GM12878 (cell line): ENCODE measurements around the gene MARS1. TPM values are rescaled to one million over a fixed set of nuclear protein-coding genes. Genes with fewer than 3 reads are reported as not detected.
A peak's percentile ranks its signal among the peaks of the same experiment; 100 is the strongest.

Source experiments
- ATAC-seq: fragments of 200-7000 bp; cut with Tn5 transposase; 3 replicates; pipeline ENCODE4 v1.9.1; 2020; ENCODE audit warnings: mild to moderate bottlenecking, moderate library complexity
- BruUV-seq: library from RNA; stranded (reverse); fragments of 400-500 nt; replicated peaks from 2 replicates; lab custom pipeline; 2021; lab: Mats Ljungman, UMichigan
- CTCF ChIA-PET: fragments of 300-600 bp; sonication (Branson Sonifier 250); formaldehyde crosslinking; extraction: SDS; loops from one replicate; lab custom pipeline; 2021; ENCODE audit warnings: inconsistent platforms; lab: Yijun Ruan, JAX
- POLR2A ChIA-PET: fragments of 350-600 bp; formaldehyde crosslinking; extraction: SDS; loops from one replicate; lab custom pipeline; 2021; ENCODE audit warnings: inconsistent platforms; lab: Charles Lee
- RAD21 ChIA-PET: fragments of 300-600 bp; sonication (Branson Sonifier 250); formaldehyde crosslinking; loops from one replicate; lab custom pipeline; 2023; ENCODE audit warnings: antibody characterized with exemption; ENCODE audit not compliant: unreplicated experiment; lab: Charles Lee
- SMC1A ChIA-PET: fragments of 300-600 bp; sonication (Branson Sonifier 250); formaldehyde crosslinking; loops from one replicate; lab custom pipeline; 2023; ENCODE audit not compliant: unreplicated experiment, uncharacterized antibody; lab: Charles Lee
- DNase-seq: peaks from one replicate; pipeline ENCODE4 v3.0.0-alpha.2; 2011; ENCODE audit warnings: low read depth, low spot score
- FAIRE-seq: peaks from 3 replicates; lab custom pipeline; 2011; peaks lifted over from hg19 to GRCh38; lab: Jason Lieb, UNC
- H2AFZ ChIP-seq: 2 replicates; pipeline ENCODE4 v1.6.0; 2011; ENCODE audit warnings: low read depth, low read length, control low read depth; ENCODE audit not compliant: control insufficient read depth
- H3K27ac ChIP-seq: 2 replicates; pipeline ENCODE4 v1.5.1; 2011; ENCODE audit warnings: control low read depth; ENCODE audit not compliant: control insufficient read depth, insufficient read depth
- H3K27me3 ChIP-seq, 2 experiments: replicated peaks in 1 of 2; 2 replicates each; pipeline versions ENCODE4 v1.6.0 to v1.6.1; 2011; ENCODE audit warnings: low read length in 1 of 2; ENCODE audit not compliant: control insufficient read depth in 2 of 2, insufficient read depth in 2 of 2
- H3K36me3 ChIP-seq, 2 experiments: 2 replicates each; pipeline ENCODE4 v1.5.1; 2011; ENCODE audit warnings: low read length in 1 of 2; ENCODE audit not compliant: control insufficient read depth in 2 of 2, insufficient read depth in 2 of 2
- H3K4me1 ChIP-seq: 2 replicates; pipeline ENCODE4 v1.6.1; 2011; ENCODE audit warnings: mild to moderate bottlenecking, low read length, moderate library complexity, mixed read lengths; ENCODE audit not compliant: control insufficient read depth, insufficient read depth
- H3K4me2 ChIP-seq: 2 replicates; pipeline ENCODE4 v1.6.0; 2011; ENCODE audit warnings: control low read depth; ENCODE audit not compliant: control insufficient read depth, insufficient read depth
- H3K4me3 ChIP-seq: fragments of 200-600 bp; sonication (generic); 2 replicates; pipeline ENCODE4 v1.5.1; 2016
- H3K79me2 ChIP-seq: 2 replicates; pipeline ENCODE4 v1.6.0; 2011; ENCODE audit warnings: low read length; ENCODE audit not compliant: control insufficient read depth, insufficient read depth
- H3K9ac ChIP-seq: 2 replicates; pipeline ENCODE4 v1.8.0; 2011; ENCODE audit warnings: low read length, control low read depth, mixed read lengths; ENCODE audit not compliant: control insufficient read depth, insufficient read depth
- H3K9me3 ChIP-seq: replicated peaks from 3 replicates; pipeline ENCODE4 v1.5.1; 2011; ENCODE audit warnings: mild to moderate bottlenecking, low read length; ENCODE audit not compliant: control insufficient read depth, insufficient read depth
- H4K20me1 ChIP-seq: 2 replicates; pipeline ENCODE4 v1.6.0; 2011; ENCODE audit not compliant: control insufficient read depth, insufficient read depth
- BACH1 ChIP-seq: fragments of 450-650 bp; IDR thresholded peaks from 2 replicates; pipeline ENCODE4 v1.6.1; 2017; ENCODE audit warnings: mild to moderate bottlenecking, borderline replicate concordance
- CHD4 ChIP-seq: fragments of 200-600 bp; sonication (generic); IDR thresholded peaks from 2 replicates; pipeline ENCODE4 v1.6.1; 2016; ENCODE audit warnings: mild to moderate bottlenecking
- PKNOX1 ChIP-seq: fragments of 450-650 bp; IDR thresholded peaks from 2 replicates; pipeline ENCODE4 v1.6.1; 2016; ENCODE audit warnings: mild to moderate bottlenecking
- POLR2A ChIP-seq: IDR thresholded peaks from 2 replicates; pipeline ENCODE4 v1.6.1; 2011; ENCODE audit warnings: low read depth, mild to moderate bottlenecking, low read length
- PRDM15 ChIP-seq: fragments of 450-650 bp; formaldehyde crosslinking; IDR thresholded peaks from 2 replicates; pipeline ENCODE4 v1.4.0; 2020; ENCODE audit warnings: mild to moderate bottlenecking, moderate library complexity
- RB1 ChIP-seq: fragments of 450-650 bp; formaldehyde crosslinking; IDR thresholded peaks from 2 replicates; pipeline ENCODE4 v1.6.1; 2017; ENCODE audit warnings: mild to moderate bottlenecking, borderline replicate concordance
- RCOR1 ChIP-seq: conservative IDR thresholded peaks from 2 replicates; pipeline ENCODE4 v1.6.1; 2012; ENCODE audit warnings: low read depth, low read length, improper control_type of control experiment
- SIX5 ChIP-seq: IDR thresholded peaks from 2 replicates; pipeline ENCODE4 v1.6.1; 2011; ENCODE audit warnings: mild to moderate bottlenecking, low read depth, low read length, moderate library complexity; ENCODE audit not compliant: severe bottlenecking
- ZBTB4 ChIP-seq: fragments of 450-650 bp; formaldehyde crosslinking; IDR thresholded peaks from 2 replicates; pipeline ENCODE4 v1.4.0; 2022; ENCODE audit warnings: mild to moderate bottlenecking, moderate library complexity
- ZNF217 ChIP-seq: fragments of 450-650 bp; IDR thresholded peaks from 2 replicates; pipeline ENCODE4 v1.6.1; 2017; ENCODE audit warnings: antibody characterized with exemption, mild to moderate bottlenecking
- whole genome bisulfite sequencing: methylation state at CpG from one replicate; pipeline ENCODE4 v1.1.6; 2016; ENCODE audit warnings: low lambda C conversion rate; ENCODE audit not compliant: insufficient replicate concordance, insufficient coverage; ENCODE audit errors: missing lambda C conversion rate; 5-methylcytosine and 5-hydroxymethylcytosine counted together
- in situ Hi-C: fragments of 300-500 bp; cut with MboI; formaldehyde crosslinking; loops from 9 replicates; pipeline ENCODE4 v1.14.3; 2018; ENCODE audit warnings: mixed read lengths
- intact Hi-C: fragments of 100-400 bp; cut with micrococcal nuclease; formaldehyde crosslinking; loops from one replicate; pipeline ENCODE4 v1.14.2; 2022; ENCODE audit not compliant: unreplicated experiment
- polyA plus RNA-seq, 11 experiments: library from polyadenylated mRNA; depleted of rRNA in 4 of 11; unstranded in 6 of 11; stranded (reverse) in 5 of 11; fragments of >200 nt; fragmentation: Nextera tagmentation in 4 of 11; fragmentation: Illumina TruSeq in 1 of 11; extraction: Ambion mirVana in 4 of 11; extraction: Trizol in 1 of 11; gene quantifications; 1 replicate in 1 of 11; 2 replicates in 10 of 11; pipeline versions ENCODE4 v1.2.1 to v1.2.3, GENCODE V29; 2011 to 2016; ENCODE audit warnings: inconsistent platforms in 2 of 11, missing spikeins in 2 of 11, low read depth in 1 of 11
- total RNA-seq, 4 experiments: library from RNA; depleted of rRNA in 3 of 4; stranded (reverse); fragments of >200 nt in 3 of 4; fragmentation: Illumina TruSeq in 1 of 4; extraction: Trizol in 1 of 4; gene quantifications; 2 replicates each; pipeline versions ENCODE4 v1.2.1 to v1.2.3, GENCODE V29; 2013 to 2021

The MARS1 gene
- total and polyA plus RNA-seq, 10 of the 15 experiments (the other 5 are each of a cell fraction or from before 2014, with no cell fraction given): 72.3 to 270 (median 153) TPM

- ChIA-PET SMC1A (no interaction called here), POLR2A (no interaction called here), RAD21 (no interaction called here), CTCF (no interaction called here)
- Histone ChIP-seq H3K79me2 (peaks cover 23% of the 10 kb centered on the region), H3K27ac (no peak overlapping the region), H4K20me1 (no peaks in the 10 kb centered on the region), H3K4me2 (no peak overlapping the region), H3K27me3 (no peaks in the 10 kb centered on the region), H3K9me3 (no peaks in the 10 kb centered on the region), H3K4me3 (no peak overlapping the region), H3K36me3 (peaks cover 15 to 25% of the 10 kb centered on the region in 2 experiments), H3K4me1 (peaks cover 22% of the 10 kb centered on the region), H3K9ac (no peak overlapping the region), H2AFZ (no peak overlapping the region)
- intact Hi-C loops (no loop called here), in situ Hi-C loops (no loop called here)
- no TSS peak for BruUV-seq
- no peak for ATAC-seq
- no peak for TF ChIP-seq BACH1
- TF ChIP-seq ZBTB4 (CRISPR knock-in tag): no peak
- peak; percentile 15; the same call in 1 of the 2 replicates for TF ChIP-seq POLR2A
- no peak for FAIRE-seq
- no peak for DNase-seq
- WGBS: 74% methylated on average over 3 of the region's 4 CpGs
Measured at GRCh38 chr12:57526477-57527126, 38.7 kb downstream of the MARS1 start.

GRCh38 chr12:57527184-57527583 lies 39.3 kb downstream of the MARS1 start:
- no peaks in the 10 kb centered on the region for H4K20me1 ChIP-seq
- TF ChIP-seq RB1 (no peak), CHD4 (no peak), SIX5 (no peak), ZNF217 (no peak), RCOR1 (no peak), PKNOX1 (no peak), PRDM15 (CRISPR knock-in tag) (no peak)

More at GRCh38 chr12:57527184-57527583, 39.3 kb downstream of the MARS1 start:
- Histone ChIP-seq H3K4me2 (no peak overlapping the region), H3K4me3 (no peak overlapping the region), H3K9me3 (no peaks in the 10 kb centered on the region), H3K27ac (no peak overlapping the region), H2AFZ (no peak overlapping the region), H3K79me2 (peaks cover 23% of the 10 kb centered on the region), H3K36me3 (peaks cover 19 to 28% of the 10 kb centered on the region in 2 experiments), H3K4me1 (peaks cover 16% of the 10 kb centered on the region), H3K9ac (no peak overlapping the region), H3K27me3 (no peaks in the 10 kb centered on the region)
- ChIA-PET RAD21 (no interaction called here), POLR2A (no interaction called here), CTCF (no interaction called here), SMC1A (no interaction called here)
- WGBS: 98% methylated on average over 5 of the region's 5 CpGs
- ATAC-seq (no peak), FAIRE-seq (no peak), DNase-seq (no peak)
- in situ Hi-C loops: no loop called here
- intact Hi-C loops: no loop called here
- no TSS peak for BruUV-seq
